SK-N-DZ (cell line): ENCODE results near the gene CCL2.

Experiments
- DNase-seq: peaks from one replicate; pipeline ENCODE4 v3.0.0-alpha.2; 2015; ENCODE audit warnings: low spot score

CCL2 gene

GRCh38 chr17:34265711-34266110 lies 10.6 kb downstream of the CCL2 start:
- DNase-seq: no peak

GRCh38 chr17:34269969-34270368 lies 14.9 kb downstream of the CCL2 start, which contains the start of gene CCL7:
TSS of gene CCL7 (plus strand) at chr17:34270221. CDS start at chr17:34270291, 70 bp downstream.
- DNase-seq: no peak

GRCh38 chr17:34275881-34276280 lies 20.8 kb downstream of the CCL2 start:
- no peak for DNase-seq

- DNase-seq: no peak
These were observed 21.7 kb downstream of the CCL2 start for GRCh38 chr17:34276826-34277225.

- DNase-seq: no peak
These were observed 28.5 kb downstream of the CCL2 start for GRCh38 chr17:34283571-34283970.

GRCh38 chr17:34285286-34285792 lies 30.3 kb downstream of the CCL2 start, which contains the start of gene CCL11:
TSS of gene CCL11 (plus strand) at chr17:34285742. CDS start at chr17:34285809, 67 bp downstream.
- no peak for DNase-seq

GRCh38 chr17:34287875-34288274 lies 32.8 kb downstream of the CCL2 start:
- DNase-seq: no peak

- no peak for DNase-seq
These were observed 35.5 kb downstream of the CCL2 start for GRCh38 chr17:34290586-34290985.

GRCh38 chr17:34291721-34292348 lies 36.8 kb downstream of the CCL2 start:
- no peak for DNase-seq

- no peak for DNase-seq
These were observed 43.9 kb downstream of the CCL2 start for GRCh38 chr17:34299027-34299426.

- DNase-seq: no peak
These were observed 45.0 kb downstream of the CCL2 start for GRCh38 chr17:34299956-34300577.

- DNase-seq: no peak
These were observed 45.7 kb downstream of the CCL2 start for GRCh38 chr17:34300652-34301370.

- DNase-seq: no peak
These were observed 46.9 kb downstream of the CCL2 start for GRCh38 chr17:34301986-34302385.

- no peak for DNase-seq
These were observed 47.6 kb downstream of the CCL2 start for GRCh38 chr17:34302636-34303035.

GRCh38 chr17:34303606-34304005 lies 48.5 kb downstream of the CCL2 start:
- DNase-seq: no peak

GRCh38 chr17:34305061-34305460 lies 50.0 kb downstream of the CCL2 start:
- DNase-seq: no peak

GRCh38 chr17:34305606-34306005 lies 50.5 kb downstream of the CCL2 start:
- DNase-seq: no peak

- DNase-seq: no peak
These were observed 51.4 kb downstream of the CCL2 start for GRCh38 chr17:34306466-34306865.
